ENCODE measurements around the gene RBMS1. TPM values are rescaled to one million over a fixed set of nuclear protein-coding genes. Genes with fewer than 3 reads are reported as not detected.

The RBMS1 gene
- total RNA-seq, 1 experiment from 2014 or later: 86.6 TPM

- DNase-seq: peak in 1 of 2 experiments; percentile 47
- Histone ChIP-seq H3K27ac (no peak overlapping the region), H3K36me3 (no peaks in the 10 kb centered on the region), H3K9me3 (replicated peaks) (no peaks in the 10 kb centered on the region), H3K27me3 (no peaks in the 10 kb centered on the region), H3K4me3 (no peak overlapping the region), H3K4me1 (peaks cover 41% of the 10 kb centered on the region)
These were observed 246.1 kb downstream of the RBMS1 start for GRCh38 chr2:160247296-160248035.

- Histone ChIP-seq H3K36me3 (no peaks in the 10 kb centered on the region), H3K4me3 (no peak overlapping the region), H3K27ac (no peak overlapping the region), H3K27me3 (no peaks in the 10 kb centered on the region), H3K4me1 (peaks cover 44% of the 10 kb centered on the region), H3K9me3 (replicated peaks) (no peaks in the 10 kb centered on the region)
- DNase-seq: no peak
These were observed 247.3 kb downstream of the RBMS1 start for GRCh38 chr2:160246356-160246755.

GRCh38 chr2:160245614-160246155 is 247.9 kb downstream of the RBMS1 start:
- Histone ChIP-seq H3K27ac (no peak overlapping the region), H3K4me1 (peaks cover 48% of the 10 kb centered on the region), H3K9me3 (replicated peaks) (no peaks in the 10 kb centered on the region), H3K27me3 (no peaks in the 10 kb centered on the region), H3K36me3 (no peaks in the 10 kb centered on the region), H3K4me3 (no peak overlapping the region)
- no peak for DNase-seq

- DNase-seq: no peak
- H3K27ac ChIP-seq: peak overlapping the region; percentile 85
These were observed 250.6 kb downstream of the RBMS1 start for GRCh38 chr2:160242893-160243564.

GRCh38 chr2:160241251-160242137 is 252.1 kb downstream of the RBMS1 start:
- DNase-seq: peak; percentile 84 to 89
- Histone ChIP-seq H3K27ac (peak overlapping the region; percentile 85), H3K4me3 (no peak overlapping the region), H3K9me3 (replicated peaks) (no peaks in the 10 kb centered on the region), H3K36me3 (no peaks in the 10 kb centered on the region), H3K4me1 (peaks cover 30% of the 10 kb centered on the region), H3K27me3 (no peaks in the 10 kb centered on the region)

More at GRCh38 chr2:160242893-160243564, 250.6 kb downstream of the RBMS1 start:
- no peak overlapping the region for H3K4me3 ChIP-seq
- no peaks in the 10 kb centered on the region for H3K36me3 ChIP-seq
- H3K27me3 ChIP-seq: no peaks in the 10 kb centered on the region
- H3K9me3 ChIP-seq (replicated peaks): no peaks in the 10 kb centered on the region
- peaks cover 41% of the 10 kb centered on the region for H3K4me1 ChIP-seq

- H3K36me3 ChIP-seq: no peaks in the 10 kb centered on the region
- H3K9me3 ChIP-seq (replicated peaks): no peaks in the 10 kb centered on the region
- DNase-seq: no peak
- H3K4me3 ChIP-seq: no peak overlapping the region
- H3K4me1 ChIP-seq: peaks cover 30% of the 10 kb centered on the region
- no peaks in the 10 kb centered on the region for H3K27me3 ChIP-seq
- no peak overlapping the region for H3K27ac ChIP-seq
These were observed 254.2 kb downstream of the RBMS1 start for GRCh38 chr2:160239436-160239835.

- Histone ChIP-seq H3K27ac (no peak overlapping the region), H3K4me3 (no peak overlapping the region), H3K27me3 (no peaks in the 10 kb centered on the region), H3K9me3 (replicated peaks) (no peaks in the 10 kb centered on the region), H3K4me1 (peaks cover 25% of the 10 kb centered on the region), H3K36me3 (no peaks in the 10 kb centered on the region)
- no peak for DNase-seq
These were observed 255.2 kb downstream of the RBMS1 start for GRCh38 chr2:160238392-160238791.

GRCh38 chr2:160232905-160233475 is 260.6 kb downstream of the RBMS1 start:
- Histone ChIP-seq H3K4me1 (peaks cover 24% of the 10 kb centered on the region), H3K36me3 (no peaks in the 10 kb centered on the region), H3K4me3 (no peak overlapping the region), H3K9me3 (replicated peaks) (no peaks in the 10 kb centered on the region; the same call in 1 of the 2 replicates), H3K27ac (no peak overlapping the region), H3K27me3 (no peaks in the 10 kb centered on the region)
- no peak for DNase-seq

GRCh38 chr2:160229591-160229990 is 264.0 kb downstream of the RBMS1 start:
- H3K4me1 ChIP-seq: peaks cover 52% of the 10 kb centered on the region

GRCh38 chr2:160228141-160228917 is 265.3 kb downstream of the RBMS1 start:
- Histone ChIP-seq H3K4me1 (peaks cover 65% of the 10 kb centered on the region), H3K27ac (peak overlapping the region; percentile 58)

More at GRCh38 chr2:160229591-160229990, 264.0 kb downstream of the RBMS1 start:
- no peak for DNase-seq
- Histone ChIP-seq H3K4me3 (no peak overlapping the region), H3K27me3 (no peaks in the 10 kb centered on the region), H3K9me3 (replicated peaks) (no peaks in the 10 kb centered on the region; the same call in 1 of the 2 replicates), H3K27ac (peak overlapping the region; percentile 58), H3K36me3 (no peaks in the 10 kb centered on the region)

GRCh38 chr2:160227293-160227915 is 266.2 kb downstream of the RBMS1 start:
- H3K4me3 ChIP-seq: no peak overlapping the region
- H3K27me3 ChIP-seq: no peaks in the 10 kb centered on the region
- peaks cover 65% of the 10 kb centered on the region for H3K4me1 ChIP-seq
- H3K27ac ChIP-seq: peak overlapping the region; percentile 58
- no peak for DNase-seq
- H3K9me3 ChIP-seq (replicated peaks): no peaks in the 10 kb centered on the region; the same call in 1 of the 2 replicates
- no peaks in the 10 kb centered on the region for H3K36me3 ChIP-seq

More at GRCh38 chr2:160228141-160228917, 265.3 kb downstream of the RBMS1 start:
- H3K36me3 ChIP-seq: no peaks in the 10 kb centered on the region
- no peaks in the 10 kb centered on the region for H3K27me3 ChIP-seq
- DNase-seq: no peak
- H3K4me3 ChIP-seq: no peak overlapping the region
- H3K9me3 ChIP-seq (replicated peaks): no peaks in the 10 kb centered on the region; the same call in 1 of the 2 replicates

- no peaks in the 10 kb centered on the region; the same call in 1 of the 2 replicates for H3K9me3 ChIP-seq (replicated peaks)
- no peaks in the 10 kb centered on the region for H3K36me3 ChIP-seq
- H3K27ac ChIP-seq: no peak overlapping the region
- no peaks in the 10 kb centered on the region for H3K27me3 ChIP-seq
- H3K4me1 ChIP-seq: peaks cover 73% of the 10 kb centered on the region
- DNase-seq: no peak
- no peak overlapping the region for H3K4me3 ChIP-seq
These were observed 267.2 kb downstream of the RBMS1 start for GRCh38 chr2:160226367-160226766.

GRCh38 chr2:160225722-160226121 is 267.9 kb downstream of the RBMS1 start:
- no peaks in the 10 kb centered on the region; the same call in 1 of the 2 replicates for H3K9me3 ChIP-seq (replicated peaks)
- no peaks in the 10 kb centered on the region for H3K36me3 ChIP-seq
- H3K27ac ChIP-seq: no peak overlapping the region
- H3K4me1 ChIP-seq: peaks cover 73% of the 10 kb centered on the region
- no peaks in the 10 kb centered on the region for H3K27me3 ChIP-seq
- H3K4me3 ChIP-seq: no peak overlapping the region
- DNase-seq: peak in 1 of 2 experiments; percentile 44
